H1 (cell line): ENCODE measurements around the gene DCDC1. TPM values are rescaled to one million over a fixed set of nuclear protein-coding genes. Genes with fewer than 3 reads are reported as not detected.

Experiments
- CTCF ChIA-PET: fragments of 300-600 bp; sonication (Branson Sonifier 250); formaldehyde crosslinking; loops from one replicate; lab custom pipeline; 2021; ENCODE audit not compliant: partially characterized antibody; lab: Charles Lee
- POLR2A ChIA-PET: fragments of 300-600 bp; sonication (Branson Sonifier 250); formaldehyde crosslinking; loops from one replicate; lab custom pipeline; 2021; ENCODE audit warnings: inconsistent platforms; ENCODE audit not compliant: partially characterized antibody; lab: Charles Lee
- DNase-seq, 2 experiments: peaks; one replicate each; pipeline versions ENCODE4 v3.0.0 to v3.0.0-alpha.2; 2010 to 2022; ENCODE audit warnings: low spot score in 2 of 2, low read depth in 1 of 2, mixed read lengths in 1 of 2
- FAIRE-seq: peaks from 2 replicates; lab custom pipeline; 2011; peaks lifted over from hg19 to GRCh38; lab: Jason Lieb, UNC
- H2AFZ ChIP-seq: 2 replicates; pipeline ENCODE4 v1.8.1; 2012; ENCODE audit warnings: low read length, inconsistent platforms
- H2AK5ac ChIP-seq: 2 replicates; pipeline ENCODE4 v1.6.1; 2013; ENCODE audit warnings: low read depth, low read length
- H2BK120ac ChIP-seq: replicated peaks from 2 replicates; pipeline ENCODE3; 2013; ENCODE audit warnings: low read depth, low read length, inconsistent platforms
- H2BK12ac ChIP-seq: 2 replicates; pipeline ENCODE4 v1.6.1; 2013; ENCODE audit warnings: low read depth, low read length
- H2BK15ac ChIP-seq: 2 replicates; pipeline ENCODE4 v1.6.1; 2013; ENCODE audit warnings: low read length
- H2BK20ac ChIP-seq: 2 replicates; pipeline ENCODE4 v1.6.1; 2013; ENCODE audit warnings: low read length
- H2BK5ac ChIP-seq: 2 replicates; pipeline ENCODE4 v1.6.1; 2013; ENCODE audit warnings: low read depth, low read length
- H3K14ac ChIP-seq: 2 replicates; pipeline ENCODE4 v1.6.1; 2013; ENCODE audit warnings: inconsistent platforms; ENCODE audit not compliant: insufficient read length
- H3K18ac ChIP-seq: 2 replicates; pipeline ENCODE4 v1.6.1; 2013; ENCODE audit warnings: low read length; ENCODE audit errors: extremely low read depth
- H3K23ac ChIP-seq: 2 replicates; pipeline ENCODE4 v1.6.1; 2013; ENCODE audit warnings: inconsistent platforms; ENCODE audit not compliant: insufficient read length
- H3K23me2 ChIP-seq: 2 replicates; pipeline ENCODE4 v1.6.1; 2013; ENCODE audit warnings: low read depth, low read length
- H3K27ac ChIP-seq: 2 replicates; pipeline ENCODE4 v1.6.1; 2011; ENCODE audit warnings: low read depth, low read length, inconsistent platforms
- H3K27me3 ChIP-seq, 4 experiments: replicated peaks in 1 of 4; 1 replicate in 1 of 4; 2 replicates in 3 of 4; pipeline versions ENCODE4 v1.6.1 to v1.8.1; 2011 to 2013; ENCODE audit warnings: low read length in 3 of 4, mild to moderate bottlenecking in 3 of 4, inconsistent platforms in 2 of 4, mixed read lengths in 2 of 4, moderate library complexity in 1 of 4; ENCODE audit not compliant: control insufficient read depth in 3 of 4, insufficient read depth in 3 of 4; ENCODE audit errors: extremely low read depth in 1 of 4
- H3K36me3 ChIP-seq, 4 experiments: 2 replicates each; pipeline versions ENCODE4 v1.6.1 to v1.8.1; 2011 to 2013; ENCODE audit warnings: mild to moderate bottlenecking in 4 of 4, low read length in 3 of 4, moderate library complexity in 2 of 4, control low read depth in 1 of 4, inconsistent platforms in 1 of 4; ENCODE audit not compliant: insufficient read depth in 4 of 4, control insufficient read depth in 2 of 4
- H3K4ac ChIP-seq: replicated peaks from 2 replicates; pipeline ENCODE3; 2013; ENCODE audit warnings: low read length, low read depth, mixed read lengths, inconsistent platforms; ENCODE audit not compliant: insufficient read length
- H3K4me1 ChIP-seq, 4 experiments: replicated peaks in 1 of 4; 1 replicate in 1 of 4; 2 replicates in 3 of 4; pipeline versions ENCODE4 v1.6.1 to v1.8.1; 2011 to 2013; ENCODE audit warnings: low read length in 3 of 4, inconsistent platforms in 2 of 4, mixed read lengths in 1 of 4; ENCODE audit not compliant: insufficient read depth in 4 of 4, control insufficient read depth in 3 of 4
- H3K4me2 ChIP-seq, 2 experiments: 2 replicates each; pipeline versions ENCODE4 v1.6.1 to v1.8.1; 2011 to 2013; ENCODE audit warnings: low read depth in 2 of 2, low read length in 2 of 2, control low read depth in 1 of 2, inconsistent platforms in 1 of 2, mild to moderate bottlenecking in 1 of 2; ENCODE audit not compliant: insufficient read depth in 1 of 2
- H3K4me3 ChIP-seq, 4 experiments: fragments of 200-600, 300-600 bp in 1 of 4; sonication (generic), shearing (Covaris generic), sonication (Bioruptor Twin) in 1 of 4; 2 replicates each; pipeline versions ENCODE4 v1.5.1 to v1.8.1; 2011 to 2016; ENCODE audit warnings: low read length in 4 of 4, low read depth in 3 of 4, control low read depth in 2 of 4, inconsistent platforms in 2 of 4, mild to moderate bottlenecking in 2 of 4, mixed read lengths in 1 of 4, moderate library complexity in 1 of 4; ENCODE audit not compliant: insufficient read depth in 2 of 4; ENCODE audit errors: extremely low read depth in 1 of 4
- H3K56ac ChIP-seq: replicated peaks from 2 replicates; pipeline ENCODE3; 2013; ENCODE audit warnings: low read depth, mild to moderate bottlenecking, mixed read lengths, low read length, inconsistent platforms; ENCODE audit not compliant: insufficient read length
- H3K79me1 ChIP-seq: 2 replicates; pipeline ENCODE4 v1.6.1; 2013; ENCODE audit warnings: low read depth, low read length, control low read depth
- H3K79me2 ChIP-seq, 2 experiments: 2 replicates each; pipeline versions ENCODE4 v1.6.1 to v1.8.1; 2012 to 2013; ENCODE audit warnings: low read length in 2 of 2, mild to moderate bottlenecking in 2 of 2, inconsistent platforms in 1 of 2; ENCODE audit not compliant: insufficient read depth in 2 of 2, control insufficient read depth in 1 of 2
- H3K9ac ChIP-seq, 4 experiments: replicated peaks in 1 of 4; 1 replicate in 1 of 4; 2 replicates in 3 of 4; pipeline versions ENCODE4 v1.6.1 to v1.8.1; 2011 to 2013; ENCODE audit warnings: low read depth in 3 of 4, low read length in 3 of 4, control low read depth in 2 of 4, mild to moderate bottlenecking in 2 of 4, moderate library complexity in 2 of 4, inconsistent platforms in 1 of 4; ENCODE audit errors: extremely low read depth in 1 of 4
- H3K9me3 ChIP-seq, 2 experiments: 2 replicates each; pipeline versions ENCODE4 v1.6.1 to v1.8.1; 2012 to 2013; ENCODE audit warnings: mild to moderate bottlenecking in 2 of 2, moderate library complexity in 2 of 2, control low read depth in 1 of 2, inconsistent platforms in 1 of 2, low read depth in 1 of 2, low read length in 1 of 2, mixed read lengths in 1 of 2; ENCODE audit not compliant: insufficient read depth in 2 of 2
- H4K20me1 ChIP-seq, 2 experiments: replicated peaks in 1 of 2; 2 replicates each; pipeline versions ENCODE3 to v1.8.1; 2011 to 2013; ENCODE audit warnings: inconsistent platforms in 2 of 2, low read length in 2 of 2, mild to moderate bottlenecking in 1 of 2; ENCODE audit not compliant: insufficient read depth in 2 of 2, control insufficient read depth in 1 of 2
- H4K5ac ChIP-seq: 2 replicates; pipeline ENCODE4 v1.6.1; 2013; ENCODE audit warnings: low read length, low read depth, mixed read lengths, inconsistent platforms; ENCODE audit not compliant: insufficient read length
- H4K8ac ChIP-seq: 2 replicates; pipeline ENCODE4 v1.8.0; 2013; ENCODE audit warnings: mild to moderate bottlenecking, moderate library complexity, low read length, inconsistent platforms; ENCODE audit not compliant: insufficient read depth; ENCODE audit errors: extremely low read depth
- H4K91ac ChIP-seq: replicated peaks from 2 replicates; pipeline ENCODE3; 2013; ENCODE audit warnings: low read length, mixed read lengths, inconsistent platforms; ENCODE audit not compliant: insufficient read length
- BRCA1 ChIP-seq: IDR thresholded peaks from 2 replicates; pipeline ENCODE4 v1.6.1; 2012; ENCODE audit warnings: low read depth, low read length, improper control_type of control experiment
- HDAC2 ChIP-seq, 2 experiments: fragments of 300-600 bp in 1 of 2; sonication (generic) in 1 of 2; IDR thresholded peaks; 2 replicates each; pipeline ENCODE4 v1.6.1; 2011 to 2012; ENCODE audit warnings: low read depth in 2 of 2, low read length in 2 of 2, mild to moderate bottlenecking in 2 of 2, moderate library complexity in 2 of 2, borderline replicate concordance in 1 of 2, inconsistent platforms in 1 of 2
- KDM5A ChIP-seq: fragments of 200-600 bp; IDR thresholded peaks from 2 replicates; pipeline ENCODE4 v1.7.1; 2012; ENCODE audit warnings: mild to moderate bottlenecking, low read length, inconsistent platforms, mixed read lengths
- MAFK ChIP-seq: IDR thresholded peaks from 2 replicates; pipeline ENCODE4 v1.6.1; 2012; ENCODE audit warnings: low read depth, mild to moderate bottlenecking, improper control_type of control experiment, low read length
- MAX ChIP-seq: IDR thresholded peaks from 2 replicates; pipeline ENCODE4 v1.6.1; 2012; ENCODE audit warnings: inconsistent platforms
- NRF1 ChIP-seq: IDR thresholded peaks from 2 replicates; pipeline ENCODE4 v1.6.1; 2011; ENCODE audit warnings: mild to moderate bottlenecking, low read depth, low read length, improper control_type of control experiment
- RFX5 ChIP-seq: IDR thresholded peaks from 2 replicates; pipeline ENCODE4 v1.6.1; 2011; ENCODE audit warnings: low read depth, low read length, improper control_type of control experiment, borderline replicate concordance
- RNF2 ChIP-seq: fragments of 200-900, 300-1000 bp; sonication (generic); IDR thresholded peaks from 2 replicates; pipeline ENCODE4 v1.7.1; 2016; ENCODE audit warnings: borderline replicate concordance, low read depth, mild to moderate bottlenecking, antibody characterized with exemption, low read length; ENCODE audit not compliant: poor library complexity, severe bottlenecking; ENCODE audit errors: missing control alignments
- SIX5 ChIP-seq: IDR thresholded peaks from 2 replicates; pipeline ENCODE4 v1.6.1; 2011; ENCODE audit warnings: mild to moderate bottlenecking, low read depth, low read length
- SP2 ChIP-seq: IDR thresholded peaks from 2 replicates; pipeline ENCODE4 v1.6.1; 2012; ENCODE audit warnings: mild to moderate bottlenecking, low read length, inconsistent platforms
- SRF ChIP-seq: IDR thresholded peaks from 2 replicates; pipeline ENCODE4 v1.6.1; 2011; ENCODE audit warnings: mild to moderate bottlenecking, low read depth, low read length, moderate library complexity
- TCF12 ChIP-seq: IDR thresholded peaks from 2 replicates; pipeline ENCODE4 v1.6.1; 2011; ENCODE audit warnings: low read depth, mild to moderate bottlenecking, low read length
- TEAD4 ChIP-seq: IDR thresholded peaks from 2 replicates; pipeline ENCODE4 v1.6.1; 2012; ENCODE audit warnings: low read depth, low read length, inconsistent platforms, mixed read lengths
- YY1 ChIP-seq: IDR thresholded peaks from 2 replicates; pipeline ENCODE4 v1.6.1; 2011; ENCODE audit warnings: low read depth, mild to moderate bottlenecking, low read length
- WGBS, 2 experiments: shearing (Covaris generic) in 1 of 2; methylation state at CpG; one replicate each; pipeline versions ENCODE4 v1.1.6 to v1.1.7; 2013 to 2015; ENCODE audit warnings: low lambda C conversion rate in 2 of 2, mixed read lengths in 2 of 2, inconsistent platforms in 1 of 2, low coverage in 1 of 2, missing lambda C conversion rate in 1 of 2; ENCODE audit not compliant: insufficient replicate concordance in 2 of 2, insufficient coverage in 1 of 2, insufficient read length in 1 of 2; ENCODE audit errors: extremely low coverage in 1 of 2, missing lambda C conversion rate in 1 of 2; 5-methylcytosine and 5-hydroxymethylcytosine counted together
- polyA plus RNA-seq, 7 experiments: library from polyadenylated mRNA; depleted of rRNA in 3 of 7; stranded (reverse) in 5 of 7; unstranded in 2 of 7; fragments of >200 nt in 5 of 7; fragments of 200-250 nt in 2 of 7; gene quantifications; 1 replicate in 5 of 7; 2 replicates in 1 of 7; 4 replicates in 1 of 7; pipeline versions ENCODE4 v1.2.1 to v1.2.3, GENCODE V29; 2011 to 2013; ENCODE audit warnings: missing spikeins in 2 of 7, mixed read lengths in 2 of 7
- total RNA-seq: library from RNA; stranded (reverse); fragmentation: NEBNext Ultra II Directional; extraction: Animal tissue kit (Norgen Biotek cat#: 25700); gene quantifications from 2 replicates; pipeline ENCODE4 v1.2.1, GENCODE V29; 2021

DCDC1 gene
- total and polyA plus RNA-seq, 2 of the 8 experiments (the other 6 are each of a cell fraction or from before 2014, with no cell fraction given), result 0.15 to 0.56 TPM

- Histone ChIP-seq H2BK12ac (no peak overlapping the region), H4K20me1 (no peaks in the 10 kb centered on the region), H3K4me3 (no peak overlapping the region), H2BK120ac (no peak overlapping the region), H3K14ac (no peak overlapping the region), H3K9ac (no peak overlapping the region), H3K36me3 (peaks cover 0 to 2% (median 0%) of the 10 kb centered on the region in 4 experiments; a peak in 2 of 8 replicates), H3K23ac (no peak overlapping the region), H3K56ac (no peak overlapping the region), H4K5ac (no peak overlapping the region), H3K79me1 (no peaks in the 10 kb centered on the region), H4K8ac (no peak overlapping the region), H3K4ac (no peak overlapping the region), H2BK15ac (no peak overlapping the region), H2AK5ac (no peak overlapping the region), H4K91ac (no peak overlapping the region), H2BK5ac (no peak overlapping the region), H3K27ac (no peak overlapping the region), H2BK20ac (no peak overlapping the region), H3K18ac (no peak overlapping the region), H3K27me3 (peaks cover 0 to 1% (median 0%) of the 10 kb centered on the region in 4 experiments; a peak in 1 of 7 replicates), H3K79me2 (0 out of 4 replicates have a peak, but pooled peaks cover 0 to 2% of the 10 kb centered on the region in 2 experiments), H3K4me2 (no peak overlapping the region), H3K23me2 (no peaks in the 10 kb centered on the region), H3K9me3 (no peaks in the 10 kb centered on the region), H3K4me1 (peaks cover 0 to 17% (median 10%) of the 10 kb centered on the region in 4 experiments; a peak in 4 of 7 replicates), H2AFZ (no peak overlapping the region)
- FAIRE-seq (no peak), DNase-seq (no peak)
- POLR2A ChIA-PET, result no interaction called here
- WGBS, 2 experiments, result 87% methylated on average over 4 of the region's 4 CpGs; no CpG with 5 or more reads in 1 of the 2 experiments
- CTCF ChIA-PET, result interaction anchor here (0.9 to 1.6 kb wide), 4 partner anchors 12 to 351 kb away, joined by 3 to 8 read pairs (median 3); no protein-coding TSS in a partner anchor
- no peak for TF ChIP-seq RNF2
- no peak for TF ChIP-seq BRCA1
- no peak for TF ChIP-seq TCF12
- no peak for TF ChIP-seq HDAC2 (IDR thresholded peaks at IDR 0.05; ENCODE audit: borderline replicate concordance in 1 of 2, low read depth in 2 of 2, low read length in 2 of 2)
- TF ChIP-seq SRF, result no peak
- TF ChIP-seq MAFK, result no peak
- no peak for TF ChIP-seq SP2
- no peak for TF ChIP-seq RFX5
- TF ChIP-seq MAX, result no peak
- no peak for TF ChIP-seq SIX5
- no peak for TF ChIP-seq YY1
- no peak for TF ChIP-seq TEAD4
- no peak for TF ChIP-seq KDM5A
- TF ChIP-seq NRF1, result no peak
These were observed 45.9 kb upstream of the DCDC1 start for GRCh38 chr11:31415435-31415834.
